ENCODE data around the gene GPR61.

GPR61 gene

GRCh38 chr1:109508001-109508872 is 31.4 kb upstream of the GPR61 start:
- in situ Hi-C loops (cut with MboI; ENCODE audit: low sequenced_read_pairs), result no loop called here

- in situ Hi-C loops (cut with MboI; ENCODE audit: low sequenced_read_pairs), result no loop called here
Observed at GRCh38 chr1:109508873-109509175, 30.8 kb upstream of the GPR61 start.

GRCh38 chr1:109509176-109510134 is 30.2 kb upstream of the GPR61 start, which contains the start of gene AMIGO1:
Gene AMIGO1, minus strand, starts transcription at chr1:109509727. Its CDS starts 815 bp downstream, at chr1:109508912.
- in situ Hi-C loops (cut with MboI; ENCODE audit: low sequenced_read_pairs), result no loop called here

- in situ Hi-C loops (cut with MboI; ENCODE audit: low sequenced_read_pairs), result no loop called here
Observed at GRCh38 chr1:109513110-109513710, 26.5 kb upstream of the GPR61 start.

GRCh38 chr1:109514846-109515245 is 24.8 kb upstream of the GPR61 start:
- in situ Hi-C loops (cut with MboI; ENCODE audit: low sequenced_read_pairs), result no loop called here

GRCh38 chr1:109516872-109517271 is 22.8 kb upstream of the GPR61 start:
- in situ Hi-C loops (cut with MboI; ENCODE audit: low sequenced_read_pairs), result no loop called here

- in situ Hi-C loops (cut with MboI; ENCODE audit: low sequenced_read_pairs), result no loop called here
Observed at GRCh38 chr1:109517337-109517736, 22.3 kb upstream of the GPR61 start.

GRCh38 chr1:109521002-109521951 is 18.4 kb upstream of the GPR61 start:
- in situ Hi-C loops (cut with MboI; ENCODE audit: low sequenced_read_pairs), result no loop called here

- in situ Hi-C loops (cut with MboI; ENCODE audit: low sequenced_read_pairs), result no loop called here
Observed at GRCh38 chr1:109522026-109522425, 17.6 kb upstream of the GPR61 start.

- in situ Hi-C loops (cut with MboI; ENCODE audit: low sequenced_read_pairs), result no loop called here
Observed at GRCh38 chr1:109523706-109524105, 16.0 kb upstream of the GPR61 start.

- in situ Hi-C loops (cut with MboI; ENCODE audit: low sequenced_read_pairs), result loop anchor here (25.0 kb wide), 1 partner anchor 460 kb away; the partner anchor contains the start of gene AHCYL1
Observed at GRCh38 chr1:109527098-109527811, 12.4 kb upstream of the GPR61 start.

GRCh38 chr1:109527846-109528695 is 11.6 kb upstream of the GPR61 start:
- in situ Hi-C loops (cut with MboI; ENCODE audit: low sequenced_read_pairs), result loop anchor here (25.0 kb wide), 1 partner anchor 459 kb away; the partner anchor contains the start of gene AHCYL1

GRCh38 chr1:109528712-109529111 is 11.0 kb upstream of the GPR61 start:
- in situ Hi-C loops (cut with MboI; ENCODE audit: low sequenced_read_pairs), result loop anchor here (25.0 kb wide), 1 partner anchor 459 kb away; the partner anchor contains the start of gene AHCYL1

- in situ Hi-C loops (cut with MboI; ENCODE audit: low sequenced_read_pairs), result loop anchor here (10.0 to 25.0 kb wide), 2 partner anchors 265 to 457 kb away; partner anchors contain the start of gene AHCYL1
Observed at GRCh38 chr1:109529881-109530456, 9.7 kb upstream of the GPR61 start.

- in situ Hi-C loops (cut with MboI; ENCODE audit: low sequenced_read_pairs), result loop anchor here (10.0 to 25.0 kb wide), 2 partner anchors 266 to 457 kb away; partner anchors contain the start of gene AHCYL1
Observed at GRCh38 chr1:109530457-109531087, 9.1 kb upstream of the GPR61 start.

- in situ Hi-C loops (cut with MboI; ENCODE audit: low sequenced_read_pairs), result loop anchor here (10.0 to 25.0 kb wide), 2 partner anchors 267 to 456 kb away; partner anchors contain the start of gene AHCYL1
Observed at GRCh38 chr1:109531380-109531779, 8.3 kb upstream of the GPR61 start.

- in situ Hi-C loops (cut with MboI; ENCODE audit: low sequenced_read_pairs), result loop anchor here (10.0 to 25.0 kb wide), 2 partner anchors 267 to 455 kb away; partner anchors contain the start of gene AHCYL1
Observed at GRCh38 chr1:109531826-109532364, 7.8 kb upstream of the GPR61 start.
